ENCODE measurements around the gene GNAL.
"Not testable (repeated sequence)": the region's sequence is repeated elsewhere in the genome, so short reads cannot be mapped to it uniquely, and the experiment has no call there.

Gene GNAL

DNA sequence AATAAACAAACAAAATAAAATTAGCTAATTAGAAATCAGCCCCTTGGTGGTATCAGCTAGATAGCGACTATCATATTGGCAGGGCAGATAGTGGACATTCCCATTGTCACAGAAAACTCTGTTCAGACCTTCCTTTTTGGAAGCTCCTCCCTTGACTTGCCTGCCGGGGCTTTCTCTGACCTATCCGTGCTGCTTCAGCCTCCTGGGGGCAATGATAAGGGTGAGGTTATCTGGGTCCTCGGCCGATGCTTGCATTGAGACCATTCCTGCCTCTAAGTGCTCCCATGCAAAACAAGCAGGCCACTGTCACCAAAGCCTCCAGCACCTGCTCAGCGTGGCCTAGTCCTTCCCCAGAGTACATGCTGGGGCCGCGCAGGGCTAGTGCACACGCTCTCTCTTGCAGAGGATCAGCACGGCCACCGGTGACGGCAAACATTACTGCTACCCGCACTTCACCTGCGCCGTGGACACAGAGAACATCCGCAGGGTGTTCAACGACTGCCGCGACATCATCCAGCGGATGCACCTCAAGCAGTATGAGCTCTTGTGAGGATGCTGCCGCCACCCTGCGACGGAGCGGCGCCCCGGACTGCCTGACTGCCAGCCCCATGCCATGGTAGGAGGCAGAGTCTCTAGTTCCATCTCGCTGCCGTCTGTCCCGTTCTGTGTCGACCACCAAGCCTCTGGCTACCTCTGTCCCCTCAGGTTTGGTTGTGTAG, 191.7 kb downstream of the GNAL start:
- no peak for DNase-seq

DNA sequence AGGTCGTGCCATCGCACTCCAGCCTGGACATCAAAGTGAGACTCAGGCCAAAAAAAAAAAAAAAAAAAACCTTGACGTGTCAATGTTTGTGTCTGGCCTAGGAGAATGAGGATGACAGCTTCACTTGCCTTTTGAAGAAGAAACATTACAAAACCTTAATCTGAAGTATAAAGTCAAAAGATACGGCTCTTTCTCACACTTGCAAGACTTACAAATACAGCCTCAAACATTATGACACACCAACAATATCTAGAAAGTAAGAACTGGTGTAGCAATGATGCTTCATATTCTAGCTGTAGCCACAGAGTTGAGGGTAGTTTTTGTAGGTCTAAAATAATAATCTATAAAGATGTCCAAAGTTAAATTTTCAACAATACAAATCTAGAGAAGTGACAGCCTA, 193.6 kb downstream of the GNAL start:
- DNase-seq = no peak

DNA sequence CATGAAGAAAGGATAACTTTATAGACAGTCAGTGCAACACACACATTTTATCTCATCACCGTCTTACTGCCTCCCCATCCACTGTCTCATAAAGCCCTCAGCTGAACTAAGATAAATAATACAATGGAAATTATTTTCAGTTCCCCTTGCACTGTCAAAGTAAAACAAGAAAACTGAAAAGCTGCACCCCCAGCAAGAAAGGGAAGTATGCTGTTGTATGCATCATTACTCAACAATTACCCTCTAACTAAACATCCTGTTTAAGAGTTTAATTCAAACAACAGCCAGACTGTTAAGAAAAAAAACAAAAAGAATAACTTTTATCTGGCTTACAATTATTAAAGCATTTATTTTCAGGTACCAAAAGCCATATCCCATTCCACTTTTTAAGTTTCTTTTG, 194.1 kb downstream of the GNAL start:
- no peak for DNase-seq

DNA sequence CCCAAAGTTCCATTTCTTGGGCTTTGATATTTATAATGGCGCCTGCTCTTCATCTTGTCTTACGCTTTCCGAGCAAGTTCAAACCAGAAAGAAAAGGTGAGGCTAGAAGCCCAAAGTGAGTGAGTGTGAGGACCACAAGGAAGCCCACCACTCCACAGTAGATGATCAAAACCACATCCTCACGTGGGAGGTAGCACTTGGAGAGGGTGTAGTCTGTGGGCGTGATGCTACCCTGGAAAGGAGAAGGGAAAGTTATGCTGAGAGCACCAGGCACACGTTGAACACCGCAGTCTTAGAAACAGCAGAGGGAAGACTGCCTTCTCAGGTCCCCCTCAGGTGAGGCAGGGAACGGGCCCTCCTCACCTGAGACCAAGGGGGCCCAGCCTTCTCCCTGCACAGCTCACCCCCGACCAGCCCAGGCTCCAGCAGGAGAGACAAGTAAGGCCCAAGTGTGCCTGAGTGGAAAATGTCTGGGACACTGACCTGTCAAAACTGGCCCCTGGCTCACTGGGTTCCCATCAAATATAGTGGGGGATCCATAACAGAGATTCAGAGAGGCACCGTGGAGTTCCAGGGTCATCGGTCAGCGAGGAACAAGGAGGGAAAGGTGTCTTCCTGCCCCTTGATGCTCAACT, 195.4 kb downstream of the GNAL start:
- no peak for DNase-seq

DNA sequence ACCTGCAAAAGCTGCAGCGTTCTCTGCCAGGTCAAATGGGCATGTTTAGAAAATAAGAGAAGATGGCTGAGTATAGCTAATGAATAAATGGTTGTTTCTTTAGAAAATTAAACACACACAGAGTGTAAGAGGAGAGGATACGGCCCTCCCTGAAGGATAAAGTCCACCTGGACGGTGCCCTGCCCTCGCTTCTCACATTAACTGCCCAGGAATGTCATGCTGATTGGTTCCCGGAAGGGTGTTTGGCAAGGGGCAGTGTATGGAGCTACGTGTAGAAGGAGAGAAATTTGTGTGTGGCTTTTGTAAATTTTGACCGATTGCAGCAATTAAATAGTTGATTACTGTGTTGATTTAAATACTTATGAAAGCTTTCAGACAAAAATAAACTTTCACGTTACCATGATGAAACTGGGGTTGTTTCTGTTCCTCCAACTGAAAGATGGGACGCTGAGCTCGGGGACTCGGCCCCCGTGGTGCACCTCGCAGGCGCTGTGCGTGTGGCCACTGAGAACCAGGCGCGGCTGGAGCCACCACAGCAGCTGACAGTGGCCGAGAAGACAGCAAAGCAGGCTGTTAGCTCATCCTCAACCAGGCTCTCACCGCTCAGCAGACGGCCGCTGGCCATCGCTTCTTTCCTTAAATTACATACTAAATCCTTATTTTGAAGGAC, 196.3 kb downstream of the GNAL start:
- peak in 7 of 14 donors; percentile 7 to 47 (median 31) for DNase-seq

DNA sequence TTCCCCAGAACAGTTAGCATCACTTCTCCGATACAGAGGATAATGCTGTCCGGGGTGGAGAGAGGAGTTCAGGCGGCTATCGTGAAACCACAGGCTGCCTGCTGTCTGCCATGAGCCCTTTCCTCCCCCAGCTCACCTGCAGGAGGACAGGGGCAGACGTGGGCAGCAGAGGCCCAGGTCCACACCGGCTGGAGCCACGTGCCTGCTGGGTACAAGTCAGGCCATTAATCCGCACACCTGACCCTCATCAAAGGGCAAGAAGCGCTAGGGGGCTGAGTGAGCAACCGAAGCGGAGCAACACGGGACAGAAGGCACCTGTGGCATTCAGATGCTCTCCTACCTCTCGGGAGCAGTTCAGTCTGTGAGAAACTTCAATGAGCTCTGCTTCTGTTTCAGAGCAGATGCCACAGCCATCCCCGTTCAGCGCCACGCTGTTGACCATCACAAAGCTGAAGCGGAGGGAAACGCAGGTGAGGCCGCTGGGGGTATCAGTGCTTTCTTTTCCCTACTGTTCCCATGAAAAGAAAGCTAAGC, 197.6 kb downstream of the GNAL start:
- no peak for DNase-seq

DNA sequence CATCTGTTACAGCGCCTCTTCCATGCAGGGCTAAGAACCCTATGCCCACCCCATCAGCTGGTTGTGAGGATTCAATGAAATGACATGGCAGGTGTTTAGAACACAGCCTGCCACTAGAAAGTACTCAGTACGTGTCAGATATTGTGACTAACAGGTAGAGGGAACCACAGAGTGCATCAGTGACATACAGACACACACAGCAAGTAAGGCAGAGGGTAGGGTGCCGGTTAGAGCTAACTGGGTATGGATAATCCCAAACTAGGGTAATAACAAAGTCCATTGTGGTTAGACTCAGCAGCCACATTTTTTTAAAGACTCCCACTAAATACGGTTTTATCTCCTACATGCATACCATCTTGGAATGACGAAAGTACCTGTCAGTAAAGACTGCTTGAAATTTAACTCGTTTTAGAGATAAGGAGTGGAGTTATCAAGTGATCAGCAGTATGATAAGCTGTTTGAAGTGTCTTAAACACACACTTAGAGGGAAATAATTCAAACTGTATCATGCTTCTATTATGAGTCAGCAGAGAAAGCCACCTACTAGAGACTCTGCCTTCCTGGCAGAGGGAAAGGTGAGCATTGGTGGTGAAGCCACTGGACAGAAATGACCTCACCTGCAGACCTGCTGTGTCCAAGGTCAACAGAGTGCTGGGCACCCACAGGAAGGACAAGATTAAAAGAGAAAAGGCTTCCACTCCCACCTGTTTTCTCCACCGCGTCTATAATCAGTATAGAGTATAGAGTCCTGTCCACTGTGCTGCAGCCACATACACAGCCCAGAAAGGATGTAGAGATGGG, 198.5 kb downstream of the GNAL start:
- no peak for DNase-seq

DNA sequence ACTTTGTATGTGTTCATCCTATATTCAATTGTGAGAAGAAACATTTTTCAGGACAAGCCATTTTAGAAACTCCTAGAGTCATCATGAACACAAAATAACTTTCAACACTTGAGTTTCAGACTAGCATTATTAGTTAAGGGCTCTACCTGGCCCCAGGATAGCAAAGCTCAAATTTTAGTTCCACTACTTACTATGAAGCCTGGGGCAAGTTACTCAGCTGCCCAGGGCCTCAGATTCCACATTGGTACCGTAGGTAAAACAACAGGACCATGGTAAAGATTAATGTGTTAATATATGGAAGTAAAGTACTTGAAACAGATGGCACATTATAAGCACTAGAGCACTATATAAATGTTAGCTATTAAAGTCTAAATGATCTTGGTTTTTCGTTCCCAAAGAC, 199.7 kb downstream of the GNAL start:
- DNase-seq = no peak

DNA sequence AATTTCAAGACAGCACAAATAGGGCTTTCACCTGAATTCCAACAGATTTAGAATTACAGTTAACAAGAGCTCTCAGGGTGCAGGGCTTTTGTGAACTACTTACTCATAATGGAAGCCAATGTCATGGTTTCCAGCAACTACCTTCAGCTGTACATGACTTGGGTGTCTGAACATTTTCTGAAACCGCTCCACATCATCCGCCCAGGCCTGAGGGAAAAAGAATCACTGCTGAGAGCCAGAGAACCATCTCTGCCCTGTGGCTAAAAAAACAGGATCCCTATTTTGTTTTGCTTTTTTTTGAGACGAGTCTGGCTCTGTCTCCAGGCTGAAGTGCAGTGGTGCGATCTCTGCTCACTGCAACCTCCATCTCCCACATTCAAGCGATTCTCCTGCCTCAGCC, 200.2 kb downstream of the GNAL start:
- DNase-seq = no peak

DNA sequence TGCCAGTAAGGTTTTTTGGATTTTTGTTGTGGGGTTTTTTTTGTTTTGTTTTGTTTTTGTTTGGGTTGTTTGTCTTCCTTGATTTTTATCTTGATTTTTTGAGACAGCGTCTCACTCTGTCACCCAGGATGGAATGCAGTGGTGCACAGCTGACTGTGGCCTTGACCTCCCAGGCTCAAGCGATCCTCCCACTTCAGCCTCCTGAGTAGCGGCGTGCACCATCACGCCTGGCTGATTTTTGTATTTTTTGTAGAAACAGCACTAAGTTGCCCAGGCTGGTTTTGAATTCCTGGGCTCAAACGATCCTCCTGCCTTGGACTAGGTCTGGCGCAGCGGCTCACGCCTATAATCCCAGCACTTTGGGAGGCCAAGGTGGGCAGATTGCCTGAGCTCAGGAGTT, 202.7 kb downstream of the GNAL start:
- no peak for DNase-seq

DNA sequence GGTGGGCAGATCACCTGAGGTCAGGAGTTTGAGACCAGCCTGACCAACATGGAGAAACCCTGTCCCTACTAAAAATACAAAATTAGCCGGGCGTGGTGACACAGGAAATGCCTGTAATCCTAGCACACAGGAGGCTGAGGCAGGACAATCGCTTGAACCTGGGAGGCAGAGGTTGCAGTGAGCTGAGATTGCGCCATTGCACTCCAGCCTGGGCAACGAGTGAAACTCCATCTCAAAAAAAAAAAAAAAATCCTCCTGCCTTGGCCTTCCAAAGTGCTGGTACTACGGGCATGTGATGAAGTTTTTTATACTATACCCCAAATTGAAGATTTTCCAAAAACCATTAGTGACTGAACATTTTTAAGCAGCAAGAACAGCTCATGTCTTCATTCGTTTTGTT, 203.4 kb downstream of the GNAL start:
- not testable (repeated sequence) for DNase-seq

DNA sequence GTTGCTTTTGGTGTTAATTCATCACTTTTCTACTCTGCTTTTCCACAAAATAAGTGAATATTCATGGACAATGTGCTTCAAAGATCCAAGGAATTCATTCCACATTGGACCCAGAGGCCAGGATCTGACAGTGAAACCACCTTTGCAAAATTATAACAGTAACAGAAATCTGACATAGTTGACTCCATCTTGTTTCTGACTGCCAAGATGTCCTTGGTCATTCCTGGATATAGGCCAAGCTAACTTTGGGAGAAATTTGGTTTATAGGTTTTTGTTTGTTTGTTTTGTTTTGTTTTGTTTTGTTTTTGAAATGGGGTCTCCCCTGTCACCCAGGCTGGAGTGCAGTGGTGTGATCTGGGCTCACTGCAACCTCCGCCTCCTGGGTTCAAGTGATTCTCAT, 208.7 kb downstream of the GNAL start:
- no peak for DNase-seq

DNA sequence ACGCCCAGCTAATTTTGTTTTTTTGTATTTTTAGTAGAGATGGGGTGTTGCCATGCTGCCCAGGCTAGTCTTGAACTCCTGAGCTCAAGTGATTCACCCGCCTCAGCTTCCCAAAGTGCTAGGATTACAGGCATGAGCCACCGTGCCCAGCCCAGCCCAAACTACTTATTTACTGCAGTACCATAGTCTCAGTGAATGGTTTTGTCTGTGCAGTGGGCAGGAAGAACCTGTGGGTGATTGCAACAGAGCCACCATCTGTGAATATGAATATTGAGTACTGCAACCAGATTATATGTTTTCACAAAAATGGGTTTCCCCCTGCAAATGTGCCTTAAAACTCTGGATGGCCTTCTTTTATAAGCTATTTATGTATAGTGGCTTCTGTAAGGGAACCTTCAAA, 210.0 kb downstream of the GNAL start:
- DNase-seq = no peak

DNA sequence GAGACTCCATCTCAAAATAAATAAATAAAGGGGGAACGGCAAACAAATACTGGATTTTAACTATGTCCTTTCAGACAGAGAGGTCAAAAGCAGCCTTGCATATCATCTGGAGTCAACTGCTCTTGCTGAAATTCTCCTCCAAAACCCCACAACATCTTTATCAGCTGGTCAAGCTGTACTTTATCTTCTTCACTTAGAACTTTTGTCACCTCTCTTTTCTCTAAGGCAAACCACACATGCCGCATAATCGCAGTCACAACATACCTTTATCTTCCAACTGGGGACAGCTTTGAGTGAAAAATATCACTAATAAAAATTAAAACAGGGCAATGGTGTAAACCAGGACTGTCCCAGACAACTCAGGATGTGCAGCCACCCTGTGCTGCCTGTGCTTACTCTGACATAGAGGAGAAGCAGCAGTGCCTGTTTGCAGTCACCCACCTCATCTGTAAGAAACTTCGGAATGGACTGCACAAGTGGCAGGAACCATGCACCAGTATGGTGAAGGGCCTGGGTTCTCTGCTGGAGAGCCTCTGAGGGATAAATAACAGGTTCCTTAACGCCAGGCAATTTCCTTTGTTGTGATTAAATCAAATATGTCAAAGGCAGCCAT, 212.9 kb downstream of the GNAL start:
- no peak for DNase-seq

DNA sequence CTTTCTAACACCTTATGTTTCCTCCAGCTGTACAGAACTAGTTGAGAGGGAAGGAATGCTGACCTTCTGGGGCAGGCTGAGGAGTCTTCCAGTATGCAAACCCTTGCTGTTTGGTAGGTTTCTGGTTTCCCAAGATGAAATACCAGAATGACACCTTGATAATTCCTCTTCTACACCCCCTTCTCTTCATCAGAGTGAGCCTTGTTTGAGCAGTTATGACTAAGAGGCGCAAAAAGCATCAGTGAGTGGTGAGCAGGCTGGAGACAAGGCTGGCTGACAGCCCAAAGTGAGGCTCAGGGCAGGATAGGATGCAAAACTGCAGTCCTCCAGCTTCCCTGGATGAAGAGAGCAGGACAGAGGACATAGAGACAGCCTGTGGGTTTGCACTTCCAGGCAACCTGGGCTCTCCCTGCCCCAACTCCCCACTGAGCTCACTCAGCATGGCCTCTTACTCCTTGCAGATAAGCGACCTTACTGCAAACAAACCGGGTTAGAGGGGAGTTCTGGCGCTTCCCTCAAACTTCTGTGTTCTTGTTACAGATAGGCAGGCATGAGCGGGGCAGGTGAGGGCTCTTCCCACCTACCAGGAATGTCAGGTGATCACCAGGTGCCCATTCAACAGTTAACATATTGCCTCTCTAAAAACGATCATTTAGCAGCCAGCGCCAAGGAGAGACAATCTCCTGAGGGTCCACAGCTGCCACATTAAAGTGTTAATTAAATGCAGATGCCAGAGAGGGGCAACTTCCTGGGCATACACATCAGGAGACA, 213.6 kb downstream of the GNAL start:
- no peak for DNase-seq

DNA sequence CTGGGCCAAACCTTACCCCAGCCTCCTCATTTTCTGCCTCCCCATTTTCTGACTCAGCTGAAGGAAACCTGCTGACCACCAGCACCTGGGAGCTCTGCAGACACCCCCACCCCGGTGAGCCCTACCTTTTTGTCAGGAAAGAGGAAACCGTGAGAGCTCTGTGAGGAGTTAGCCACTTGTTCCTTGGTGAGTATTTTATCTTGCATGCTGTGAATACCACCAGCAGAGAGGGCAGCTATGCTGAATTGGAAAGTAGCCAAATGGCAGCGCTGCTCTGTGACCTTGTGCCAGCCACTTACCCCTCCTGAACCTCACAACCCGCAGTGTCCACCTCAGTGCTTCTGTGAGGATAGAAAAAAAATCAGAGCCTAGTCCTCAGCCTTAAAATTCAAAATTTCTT, 216.5 kb downstream of the GNAL start:
- no peak for DNase-seq

DNA sequence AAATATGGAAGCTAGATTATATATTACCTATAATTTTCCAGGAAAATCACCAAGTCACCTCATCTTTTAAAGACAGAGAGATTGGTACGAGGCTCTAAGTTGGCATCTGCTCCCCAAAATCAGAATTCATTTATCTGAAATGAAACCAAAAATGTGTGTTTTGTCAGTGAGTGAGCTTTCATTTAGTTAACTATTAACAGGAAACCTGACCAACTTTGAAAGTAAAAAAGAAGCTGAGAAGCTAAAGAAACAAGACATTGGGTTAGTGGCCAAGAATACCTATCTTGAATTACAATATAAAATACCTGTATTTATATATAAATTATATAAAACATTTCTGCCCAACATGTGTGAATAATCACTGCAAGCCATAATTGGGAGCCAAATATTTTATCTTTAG, 217.1 kb downstream of the GNAL start:
- no peak for DNase-seq

DNA sequence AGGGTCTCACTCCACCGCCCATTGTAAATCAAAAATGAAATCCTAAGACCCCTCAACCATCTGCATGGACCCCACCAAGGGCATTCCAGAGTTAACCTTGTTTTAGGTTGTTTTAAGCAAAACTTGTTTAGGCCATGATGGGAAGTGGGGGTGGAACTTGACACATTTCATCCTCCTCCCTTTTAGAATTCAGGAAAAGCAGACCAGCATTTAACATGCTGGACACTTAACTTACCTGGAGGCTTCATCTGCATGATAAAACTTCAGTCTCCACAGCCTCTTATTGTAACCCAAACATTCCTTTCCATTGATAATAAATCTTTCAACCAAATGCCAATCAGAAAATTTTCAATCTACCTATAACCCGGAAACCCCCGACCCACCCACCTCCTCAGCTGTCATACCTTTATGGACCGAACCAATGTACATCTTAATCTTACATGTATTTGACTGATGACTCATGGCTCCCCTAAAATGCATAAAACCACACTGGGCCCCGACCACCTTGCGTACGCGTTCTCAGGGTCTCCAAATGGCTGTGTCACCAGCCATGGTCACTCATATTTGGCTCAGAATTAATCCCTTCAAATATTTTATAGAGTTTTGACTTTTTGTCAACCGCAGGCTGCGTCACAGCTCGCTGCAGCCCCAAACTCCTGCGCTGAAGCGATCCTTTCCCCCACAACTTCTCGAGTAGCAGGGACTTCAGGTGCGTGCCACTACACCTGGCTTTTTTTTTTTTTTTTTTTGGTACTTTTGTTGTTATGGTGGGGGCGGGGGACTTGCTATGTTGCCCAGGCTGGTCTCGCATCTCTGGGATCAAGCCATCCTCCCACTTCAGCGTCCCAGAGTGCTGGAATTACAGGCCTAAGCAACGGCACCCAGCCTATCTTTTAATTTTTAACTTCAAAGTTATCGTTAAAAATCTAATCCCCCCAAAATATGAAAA, 218.1 kb downstream of the GNAL start:
- peak in 1 of 14 donors; percentile 23 for DNase-seq

DNA sequence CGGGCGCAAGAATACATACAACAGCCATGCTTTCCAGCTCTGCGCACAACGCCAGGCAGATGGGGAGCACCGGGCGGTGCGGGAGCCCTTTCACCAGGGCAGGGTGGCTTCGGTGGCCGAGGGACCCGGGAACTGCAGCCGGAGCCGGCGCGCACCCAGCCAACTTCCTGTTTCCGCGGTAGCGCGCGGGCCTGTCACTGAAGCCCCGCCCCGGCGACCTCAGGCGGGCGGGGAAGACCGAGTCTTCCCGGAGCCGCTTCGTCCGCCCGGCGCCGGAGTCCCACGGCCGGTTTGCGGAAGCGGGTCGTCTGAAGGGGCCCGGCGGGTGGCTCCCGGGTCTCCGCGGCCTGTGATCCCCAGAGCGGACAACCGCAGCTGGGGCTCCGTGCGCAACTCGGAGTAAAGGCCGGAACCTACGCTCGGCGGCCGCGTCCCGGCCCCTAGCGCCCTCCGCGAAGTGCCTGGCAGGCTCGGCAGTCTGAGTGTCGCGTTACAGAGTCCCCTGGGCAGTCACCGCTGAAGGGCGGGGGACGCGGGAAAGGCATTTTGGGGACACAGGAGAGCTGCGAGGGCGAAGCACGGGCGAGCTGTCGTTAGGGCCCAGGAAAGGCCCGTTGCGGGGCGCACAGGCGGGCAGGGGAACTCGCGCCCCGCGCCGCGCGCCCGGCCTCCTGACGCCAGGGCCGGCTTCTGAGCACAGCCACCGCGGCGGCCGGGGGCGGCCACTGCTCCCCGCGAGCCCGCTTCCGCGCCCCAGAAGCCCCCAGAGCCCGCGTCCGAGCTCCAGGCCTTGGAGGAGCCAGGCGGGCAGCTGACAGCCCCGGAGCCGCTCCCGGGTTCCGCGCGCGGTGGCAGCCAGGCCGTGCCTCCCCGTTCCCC, 219.4 kb downstream of the GNAL start, which contains the start of gene MPPE1:
TSS of gene MPPE1 (minus strand) at position 136 of the 879 bp plus-strand sequence. CDS start 11,053 bp downstream, outside the sequence.
- DNase-seq = peak; percentile 46 to 94 (median 83)
